Activated gamma-delta T cell treated with Interleukin-2 at 50 U/mL for 16 hours (primary cell): ENCODE results near the gene DYTN.

Source experiments
- DNase-seq: peaks from one replicate; pipeline ENCODE4 v3.0.0-alpha.2; 2020

The DYTN gene

GRCh38 chr2:206611736-206612135 is 106.5 kb downstream of the DYTN start:
- no peak for DNase-seq

DNA sequence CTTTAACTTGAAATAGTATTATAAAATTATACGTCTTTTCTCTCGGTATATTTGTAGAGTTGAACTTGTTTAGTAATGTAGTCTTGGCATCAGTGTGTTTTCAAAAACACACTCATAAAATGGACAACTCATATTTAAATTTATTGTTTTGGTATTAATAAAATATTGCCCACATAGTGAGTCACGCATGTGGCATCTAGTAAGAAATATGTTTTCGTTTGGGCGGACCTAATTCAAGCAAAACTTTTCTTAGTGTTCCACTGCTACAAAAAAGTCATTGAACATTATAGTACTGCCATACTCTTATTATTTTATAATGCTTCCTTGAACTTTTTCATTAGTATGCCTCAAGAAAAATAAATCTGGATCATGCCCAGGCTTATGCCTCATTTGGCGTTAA is 107.0 kb downstream of the DYTN start:
- DNase-seq, result no peak

DNA sequence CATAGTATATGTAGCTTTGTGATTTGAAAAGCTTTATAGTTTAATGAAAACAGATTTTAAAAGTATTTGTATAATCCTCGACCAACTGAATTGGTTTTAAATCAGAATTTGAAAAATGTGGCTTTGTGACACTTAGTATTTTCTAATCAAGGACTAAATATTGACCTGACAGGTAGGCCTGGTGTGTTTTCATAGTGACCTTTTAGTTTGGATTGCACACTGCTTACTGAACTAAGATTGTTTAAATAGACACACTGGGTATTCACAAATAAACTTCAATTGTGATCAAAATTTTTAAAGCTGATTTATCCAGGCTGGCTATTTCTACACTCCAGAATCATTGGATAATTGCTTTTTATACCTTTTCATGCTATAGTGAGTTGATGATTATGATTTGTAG is 107.7 kb downstream of the DYTN start:
- no peak for DNase-seq

GRCh38 chr2:206603243-206603642 is 115.0 kb downstream of the DYTN start:
- no peak for DNase-seq
